ENCODE results near the gene MOAP1.
"Not testable (repeated sequence)": the region's sequence is repeated elsewhere in the genome, so short reads cannot be mapped to it uniquely, and the experiment has no call there.

The MOAP1 gene, protein sequence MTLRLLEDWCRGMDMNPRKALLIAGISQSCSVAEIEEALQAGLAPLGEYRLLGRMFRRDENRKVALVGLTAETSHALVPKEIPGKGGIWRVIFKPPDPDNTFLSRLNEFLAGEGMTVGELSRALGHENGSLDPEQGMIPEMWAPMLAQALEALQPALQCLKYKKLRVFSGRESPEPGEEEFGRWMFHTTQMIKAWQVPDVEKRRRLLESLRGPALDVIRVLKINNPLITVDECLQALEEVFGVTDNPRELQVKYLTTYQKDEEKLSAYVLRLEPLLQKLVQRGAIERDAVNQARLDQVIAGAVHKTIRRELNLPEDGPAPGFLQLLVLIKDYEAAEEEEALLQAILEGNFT

DNA sequence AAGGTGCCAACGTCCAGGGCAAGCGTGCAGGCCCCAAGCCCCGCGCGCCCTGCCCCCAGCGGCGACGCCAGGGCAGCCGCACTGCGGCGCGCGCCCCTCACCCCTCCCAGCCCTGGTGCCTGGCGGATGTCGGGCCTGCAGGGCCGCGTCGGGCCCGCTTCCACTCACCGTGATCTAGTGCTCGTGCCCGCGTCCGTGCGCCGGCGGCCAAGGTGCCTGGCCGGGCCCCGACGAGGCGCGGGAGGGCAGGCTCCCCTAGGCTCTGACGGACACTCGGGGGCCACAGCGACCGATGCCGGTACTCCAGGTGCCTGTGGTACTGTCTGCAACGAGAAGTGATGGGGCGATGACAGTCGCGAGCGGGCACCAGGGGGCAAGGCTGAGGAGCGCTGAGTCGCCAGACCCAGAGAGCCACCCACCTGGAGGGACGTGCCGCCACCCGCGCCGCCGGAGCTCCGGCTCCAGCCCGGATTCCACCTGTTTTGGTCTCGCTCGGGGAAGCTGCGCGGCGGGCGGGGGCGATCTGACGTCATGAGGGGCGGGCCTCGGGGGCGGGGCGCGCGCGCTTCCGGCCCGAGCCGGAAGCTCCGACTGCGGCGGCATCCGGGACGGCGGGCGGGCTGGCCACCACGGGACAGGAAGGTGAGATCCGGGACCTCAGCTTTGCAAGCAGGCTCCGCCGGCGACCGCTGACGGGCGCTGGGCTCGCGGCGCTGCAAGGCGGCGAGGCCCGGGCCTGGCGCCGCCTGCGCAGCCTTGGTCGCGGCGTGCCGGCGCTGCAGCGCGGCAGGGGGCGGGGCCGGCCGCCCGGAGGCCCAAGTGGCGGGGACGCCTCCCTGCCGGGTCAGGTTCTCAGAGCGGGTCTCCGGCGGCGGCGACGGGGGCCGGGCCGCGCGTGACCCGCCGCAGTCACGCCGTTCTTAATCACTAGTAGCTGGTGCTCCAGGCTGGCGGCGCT, at the start of gene MOAP1, which contains the start of gene LYSET:
Gene MOAP1, minus strand, starts transcription at position 507 of the 958 bp plus-strand sequence. CDS start 655 bp downstream, outside the sequence.
Gene LYSET, plus strand, starts transcription at position 927 of the 958 bp plus-strand sequence. CDS start 89 bp downstream, outside the sequence.
- peak within 1 kb of the TSS; percentile 90 for H3K27ac Mint-ChIP-seq
- peaks cover 26% of the 10 kb centered on the region for H3K4me1 Mint-ChIP-seq (ENCODE audit: low read depth)
- no peaks in the 10 kb centered on the region for H3K9me3 Mint-ChIP-seq
- intact Hi-C loops (cut with micrococcal nuclease): loop anchor here (1.0 kb wide), 1 partner anchor 23 kb away; the partner anchor contains the start of genes GON7 and UBR7
- H3K27me3 Mint-ChIP-seq: no peaks in the 10 kb centered on the region
- H3K36me3 Mint-ChIP-seq (ENCODE audit: low read depth): peaks cover 51% of the 10 kb centered on the region
- H3K4me3 Mint-ChIP-seq: peak within 1 kb of the TSS; percentile 86

DNA sequence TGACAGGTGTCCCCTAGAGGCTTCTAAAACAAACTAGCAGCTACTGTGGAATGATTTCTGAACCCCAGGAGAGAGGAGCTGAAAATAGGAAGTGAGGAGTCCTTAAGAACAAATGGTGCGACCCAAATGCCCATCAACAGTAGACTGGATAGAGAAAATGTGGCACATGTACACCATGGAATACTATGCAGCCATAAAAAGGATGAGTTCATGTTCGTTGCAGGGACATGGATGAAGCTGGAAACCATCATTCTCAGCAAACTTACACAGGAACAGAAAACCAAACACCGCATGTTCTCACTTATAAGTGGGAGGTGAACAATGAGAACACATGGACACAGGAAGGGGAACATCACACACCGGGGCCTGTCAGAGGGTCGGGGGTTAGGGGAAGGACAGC, 48.4 kb upstream of the MOAP1 start:
- Mint-ChIP-seq H3K36me3 (ENCODE audit: low read depth) (peaks cover 16% of the 10 kb centered on the region), H3K27me3 (peaks cover 44% of the 10 kb centered on the region), H3K4me1 (ENCODE audit: low read depth) (peaks cover 10% of the 10 kb centered on the region)
- not testable (repeated sequence) for H3K4me3 Mint-ChIP-seq, H3K27ac Mint-ChIP-seq, H3K9me3 Mint-ChIP-seq
- intact Hi-C loops (cut with micrococcal nuclease): loop anchor here (5.0 kb wide), 1 partner anchor 309 kb away; no protein-coding TSS in a partner anchor

DNA sequence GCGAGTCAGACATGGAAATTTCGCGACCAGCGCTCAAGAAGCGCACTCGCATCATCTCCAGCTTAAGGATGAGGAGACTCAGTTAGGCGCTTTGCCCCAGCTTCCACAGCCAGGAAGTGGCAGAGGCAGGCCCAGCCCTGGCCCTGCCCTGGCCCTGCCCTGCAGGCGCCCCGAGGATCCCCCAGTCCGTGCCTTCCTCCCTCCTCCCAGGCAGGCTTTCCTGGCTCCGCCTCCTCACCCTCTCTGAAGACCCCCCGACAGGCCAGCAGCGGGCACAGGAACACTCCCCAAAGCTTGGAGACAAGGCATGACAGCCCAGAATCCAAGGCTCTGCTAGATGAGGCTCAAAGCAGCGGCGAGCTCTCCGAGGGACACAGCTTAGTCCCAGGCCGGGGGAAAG, 47.5 kb upstream of the MOAP1 start:
- peaks cover 44% of the 10 kb centered on the region for H3K27me3 Mint-ChIP-seq
- H3K4me1 Mint-ChIP-seq (ENCODE audit: low read depth): peaks cover 10% of the 10 kb centered on the region
- no peak overlapping the region for H3K4me3 Mint-ChIP-seq
- H3K9me3 Mint-ChIP-seq: no peaks in the 10 kb centered on the region
- no peak overlapping the region for H3K27ac Mint-ChIP-seq
- intact Hi-C loops (cut with micrococcal nuclease): loop anchor here (5.0 kb wide), 1 partner anchor 310 kb away; no protein-coding TSS in a partner anchor
- H3K36me3 Mint-ChIP-seq (ENCODE audit: low read depth): peaks cover 24% of the 10 kb centered on the region

DNA sequence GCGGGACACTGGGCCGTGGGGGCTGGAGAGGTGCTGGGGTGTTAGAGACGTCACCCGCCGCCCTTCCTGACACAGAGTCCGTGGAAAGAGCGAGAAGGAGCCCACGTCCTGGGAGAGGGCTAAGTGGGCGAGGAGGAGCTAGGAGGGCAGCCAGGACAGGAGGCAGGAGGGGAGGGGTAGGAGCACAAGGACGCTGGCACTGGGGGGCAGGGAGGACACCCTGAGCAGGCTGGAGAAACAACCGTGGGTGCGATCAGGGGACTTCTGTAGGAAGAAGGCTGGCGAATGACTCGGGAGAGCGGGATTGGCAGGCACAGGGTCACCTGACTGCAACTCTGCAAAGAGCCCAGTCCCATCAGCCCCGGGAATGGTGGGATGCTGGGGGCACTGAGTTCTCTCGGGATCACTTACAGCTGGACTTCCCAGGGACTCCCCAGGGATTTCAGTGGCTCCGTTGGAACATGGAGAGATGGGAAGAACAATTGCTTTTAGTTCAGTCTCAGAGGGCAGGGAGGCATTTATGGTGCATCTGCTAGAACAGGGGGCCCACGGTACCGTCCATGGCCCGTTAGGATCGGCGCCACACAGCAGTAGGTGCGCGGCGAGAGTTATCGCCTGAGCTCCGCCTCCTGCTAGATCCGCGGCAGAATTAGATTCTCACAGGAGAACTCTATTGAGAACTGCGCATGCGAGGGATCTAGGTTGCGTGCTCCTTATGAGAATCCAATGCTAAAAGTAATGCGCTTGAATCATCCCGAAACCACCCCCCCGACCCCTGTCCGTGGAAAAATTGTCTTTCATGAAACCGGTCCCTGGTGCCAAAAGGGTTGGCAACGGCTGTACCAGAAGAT, 46.7 kb upstream of the MOAP1 start:
- Mint-ChIP-seq H3K4me3 (peak overlapping the region; percentile 50), H3K4me1 (ENCODE audit: low read depth) (peaks cover 10% of the 10 kb centered on the region), H3K9me3 (no peaks in the 10 kb centered on the region), H3K36me3 (ENCODE audit: low read depth) (peaks cover 32% of the 10 kb centered on the region), H3K27me3 (peaks cover 44% of the 10 kb centered on the region), H3K27ac (no peak overlapping the region)
- intact Hi-C loops (cut with micrococcal nuclease): loop anchor here (5.0 kb wide), 1 partner anchor 311 kb away; no protein-coding TSS in a partner anchor

DNA sequence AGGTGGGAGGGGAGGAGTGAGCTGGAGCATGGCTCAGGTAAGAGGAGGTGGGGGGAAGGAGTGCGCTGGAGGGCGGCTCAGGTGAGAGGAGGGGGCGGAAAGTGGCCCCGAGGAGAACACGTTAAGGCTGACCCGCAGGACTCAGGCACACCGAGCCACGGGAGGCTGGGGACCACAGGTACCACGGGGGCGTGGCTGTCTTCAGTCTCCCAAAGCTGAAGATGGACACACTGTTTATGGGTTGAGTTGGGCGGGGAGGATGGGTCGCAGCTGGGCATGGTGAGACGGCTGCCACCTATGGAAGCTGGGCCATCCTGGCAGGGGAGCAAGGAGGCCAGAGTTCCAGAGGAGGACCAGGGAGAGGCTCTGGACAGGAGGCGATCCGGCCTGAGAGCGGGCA, 45.8 kb upstream of the MOAP1 start:
- Mint-ChIP-seq H3K9me3 (no peaks in the 10 kb centered on the region), H3K4me3 (no peak overlapping the region), H3K27me3 (peaks cover 44% of the 10 kb centered on the region), H3K36me3 (ENCODE audit: low read depth) (peaks cover 39% of the 10 kb centered on the region), H3K27ac (no peak overlapping the region), H3K4me1 (ENCODE audit: low read depth) (peaks cover 10% of the 10 kb centered on the region)
- intact Hi-C loops (cut with micrococcal nuclease): loop anchor here (5.0 kb wide), 1 partner anchor 312 kb away; no protein-coding TSS in a partner anchor

DNA sequence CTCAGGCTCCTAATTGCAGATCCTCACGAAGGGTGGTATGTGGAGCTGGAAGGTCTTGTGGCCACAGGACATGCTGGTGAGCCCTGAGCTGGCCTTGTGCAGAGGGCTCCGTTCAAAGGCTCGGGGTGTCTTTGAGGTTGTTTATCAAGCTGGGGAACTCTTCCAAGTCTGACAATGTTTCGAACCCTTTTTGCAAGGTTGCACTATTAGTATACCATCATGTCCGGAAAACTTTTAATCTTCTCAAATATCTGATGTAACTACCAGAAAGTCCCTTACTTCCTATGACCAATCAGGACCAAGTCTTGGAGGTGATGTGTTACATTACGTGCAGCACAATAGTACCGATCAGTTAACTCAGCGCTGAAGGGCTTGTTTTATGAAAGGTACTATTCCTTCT, 43.9 kb upstream of the MOAP1 start:
- no peak overlapping the region for H3K27ac Mint-ChIP-seq
- peaks cover 10% of the 10 kb centered on the region for H3K4me1 Mint-ChIP-seq (ENCODE audit: low read depth)
- intact Hi-C loops (cut with micrococcal nuclease): no loop called here
- no peak overlapping the region for H3K4me3 Mint-ChIP-seq
- peaks cover 55% of the 10 kb centered on the region for H3K36me3 Mint-ChIP-seq (ENCODE audit: low read depth)
- H3K9me3 Mint-ChIP-seq: no peaks in the 10 kb centered on the region
- peaks cover 31% of the 10 kb centered on the region for H3K27me3 Mint-ChIP-seq

DNA sequence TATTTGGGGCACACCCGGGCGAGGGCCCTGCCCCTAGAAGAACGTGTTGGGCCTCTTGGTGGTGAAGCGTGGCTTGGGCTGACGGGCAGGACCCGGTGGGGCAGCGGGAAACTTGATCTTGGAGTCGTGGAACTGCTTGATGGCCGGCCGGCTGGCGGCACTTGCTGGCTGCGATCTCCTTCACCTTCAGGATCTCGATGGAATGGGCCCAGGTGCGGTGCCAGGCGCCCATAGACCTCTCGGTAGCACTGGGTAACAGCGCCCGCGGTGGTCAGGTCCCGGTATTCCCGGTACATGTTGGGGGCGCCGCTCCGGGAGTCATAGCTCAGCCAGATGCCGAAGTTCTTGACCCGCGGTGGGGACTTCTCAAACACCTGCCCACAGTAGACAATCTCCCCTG, 38.9 kb upstream of the MOAP1 start:
- Mint-ChIP-seq H3K36me3 (ENCODE audit: low read depth) (peaks cover 92% of the 10 kb centered on the region), H3K4me3 (no peak overlapping the region), H3K27ac (no peak overlapping the region), H3K4me1 (ENCODE audit: low read depth) (no peaks in the 10 kb centered on the region), H3K27me3 (no peaks in the 10 kb centered on the region), H3K9me3 (no peaks in the 10 kb centered on the region)
- intact Hi-C loops (cut with micrococcal nuclease): no loop called here

DNA sequence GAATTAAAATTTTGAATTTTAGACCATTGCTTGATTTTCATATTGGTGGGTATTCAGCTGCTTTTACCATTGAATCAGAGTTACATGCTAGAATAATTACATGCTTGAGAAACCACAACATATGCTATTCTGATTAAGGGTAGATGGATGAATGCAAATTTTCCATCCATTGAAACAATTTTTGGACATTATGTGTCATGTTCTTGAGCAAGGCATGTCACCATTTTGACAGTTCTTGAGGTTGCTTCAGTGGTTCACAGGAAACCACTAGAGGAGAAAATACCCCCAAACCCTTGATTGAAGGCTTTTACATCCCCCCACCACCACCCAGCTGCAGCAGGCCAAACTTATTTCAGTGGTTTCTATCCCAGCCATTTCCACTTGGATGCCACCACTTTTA, 35.8 kb upstream of the MOAP1 start:
- Mint-ChIP-seq H3K9me3 (no peaks in the 10 kb centered on the region), H3K4me1 (ENCODE audit: low read depth) (no peaks in the 10 kb centered on the region), H3K36me3 (ENCODE audit: low read depth) (peaks cover 96% of the 10 kb centered on the region), H3K27me3 (no peaks in the 10 kb centered on the region), H3K4me3 (no peak overlapping the region), H3K27ac (no peak overlapping the region)
- intact Hi-C loops (cut with micrococcal nuclease): no loop called here

DNA sequence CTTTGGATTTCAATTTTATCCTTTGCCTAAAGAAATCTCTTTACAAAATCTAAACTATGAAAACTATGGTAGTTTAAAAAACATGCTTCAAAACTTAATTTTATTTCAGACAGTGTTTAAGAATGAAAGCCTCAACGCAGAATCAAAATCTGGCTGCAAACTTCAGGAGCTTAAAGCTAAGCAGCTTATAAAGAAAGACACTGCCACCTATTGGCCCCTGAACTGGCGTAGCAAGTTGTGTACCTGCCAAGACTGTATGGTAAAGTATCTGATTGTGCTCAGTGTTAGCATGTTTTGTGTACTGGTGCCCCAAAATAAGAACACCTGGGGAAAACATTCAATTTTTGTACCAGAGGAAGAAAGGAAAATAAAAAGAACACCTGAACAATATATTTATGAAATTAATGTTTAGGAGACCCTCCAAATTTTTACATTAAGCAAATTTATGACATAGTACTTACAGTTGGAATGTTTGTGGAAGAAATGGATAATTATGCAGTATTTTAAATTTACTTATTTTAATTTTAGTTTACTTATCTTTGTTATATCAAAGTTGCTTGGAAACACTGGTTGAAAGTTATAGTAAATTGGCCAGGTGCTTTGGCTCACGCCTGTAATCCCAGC, 34.5 kb upstream of the MOAP1 start:
- H3K27ac Mint-ChIP-seq: no peak overlapping the region
- no peak overlapping the region for H3K4me3 Mint-ChIP-seq
- H3K9me3 Mint-ChIP-seq: no peaks in the 10 kb centered on the region
- peaks cover 92% of the 10 kb centered on the region for H3K36me3 Mint-ChIP-seq (ENCODE audit: low read depth)
- no peaks in the 10 kb centered on the region for H3K27me3 Mint-ChIP-seq
- intact Hi-C loops (cut with micrococcal nuclease): no loop called here
- no peaks in the 10 kb centered on the region for H3K4me1 Mint-ChIP-seq (ENCODE audit: low read depth)

DNA sequence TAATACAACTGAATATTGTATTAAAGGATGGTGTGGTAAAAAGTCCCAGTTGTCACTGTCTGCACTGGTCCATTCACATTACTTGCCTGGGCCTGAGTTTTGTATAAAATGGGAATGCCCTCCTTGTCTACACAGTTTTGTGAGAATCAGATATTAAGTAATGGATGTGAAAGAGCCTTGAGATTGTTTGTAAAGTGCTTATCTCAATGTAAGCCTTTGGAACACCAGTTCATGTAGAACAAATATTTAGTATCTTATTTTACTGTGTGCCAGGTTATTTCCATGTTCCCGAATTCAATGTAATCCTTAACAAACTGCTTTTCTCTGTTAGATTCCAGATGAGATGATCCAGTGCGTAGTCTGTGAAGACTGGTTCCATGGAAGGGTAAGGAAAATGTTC, 29.9 kb upstream of the MOAP1 start:
- Mint-ChIP-seq H3K9me3 (no peaks in the 10 kb centered on the region), H3K4me3 (no peak overlapping the region), H3K4me1 (ENCODE audit: low read depth) (no peaks in the 10 kb centered on the region), H3K27me3 (no peaks in the 10 kb centered on the region), H3K27ac (no peak overlapping the region), H3K36me3 (ENCODE audit: low read depth) (peaks cover 81% of the 10 kb centered on the region)
- intact Hi-C loops (cut with micrococcal nuclease): no loop called here

DNA sequence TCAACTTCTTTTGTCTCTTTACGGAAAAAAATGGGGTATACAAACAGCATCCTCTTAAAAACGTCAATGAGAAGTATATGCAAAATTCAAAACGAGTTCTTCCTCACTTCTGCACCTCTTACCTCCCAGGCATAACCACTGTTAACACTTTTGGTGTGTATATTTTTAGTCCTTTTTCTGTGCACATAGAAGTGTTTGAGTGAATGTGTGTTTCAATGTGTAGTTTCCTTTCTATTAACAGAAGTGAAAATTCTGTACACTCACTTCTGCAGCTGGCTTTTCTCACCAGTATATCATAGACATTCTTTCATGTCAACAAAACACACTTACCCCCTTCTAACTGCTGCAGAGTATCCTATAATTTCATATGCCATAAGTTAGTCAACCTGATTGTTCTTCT, 27.7 kb upstream of the MOAP1 start:
- H3K4me3 Mint-ChIP-seq: no peak overlapping the region
- H3K4me1 Mint-ChIP-seq (ENCODE audit: low read depth): peaks cover 18% of the 10 kb centered on the region
- intact Hi-C loops (cut with micrococcal nuclease): no loop called here
- no peak overlapping the region for H3K27ac Mint-ChIP-seq
- no peaks in the 10 kb centered on the region for H3K27me3 Mint-ChIP-seq
- no peaks in the 10 kb centered on the region for H3K9me3 Mint-ChIP-seq
- peaks cover 63% of the 10 kb centered on the region for H3K36me3 Mint-ChIP-seq (ENCODE audit: low read depth)

DNA sequence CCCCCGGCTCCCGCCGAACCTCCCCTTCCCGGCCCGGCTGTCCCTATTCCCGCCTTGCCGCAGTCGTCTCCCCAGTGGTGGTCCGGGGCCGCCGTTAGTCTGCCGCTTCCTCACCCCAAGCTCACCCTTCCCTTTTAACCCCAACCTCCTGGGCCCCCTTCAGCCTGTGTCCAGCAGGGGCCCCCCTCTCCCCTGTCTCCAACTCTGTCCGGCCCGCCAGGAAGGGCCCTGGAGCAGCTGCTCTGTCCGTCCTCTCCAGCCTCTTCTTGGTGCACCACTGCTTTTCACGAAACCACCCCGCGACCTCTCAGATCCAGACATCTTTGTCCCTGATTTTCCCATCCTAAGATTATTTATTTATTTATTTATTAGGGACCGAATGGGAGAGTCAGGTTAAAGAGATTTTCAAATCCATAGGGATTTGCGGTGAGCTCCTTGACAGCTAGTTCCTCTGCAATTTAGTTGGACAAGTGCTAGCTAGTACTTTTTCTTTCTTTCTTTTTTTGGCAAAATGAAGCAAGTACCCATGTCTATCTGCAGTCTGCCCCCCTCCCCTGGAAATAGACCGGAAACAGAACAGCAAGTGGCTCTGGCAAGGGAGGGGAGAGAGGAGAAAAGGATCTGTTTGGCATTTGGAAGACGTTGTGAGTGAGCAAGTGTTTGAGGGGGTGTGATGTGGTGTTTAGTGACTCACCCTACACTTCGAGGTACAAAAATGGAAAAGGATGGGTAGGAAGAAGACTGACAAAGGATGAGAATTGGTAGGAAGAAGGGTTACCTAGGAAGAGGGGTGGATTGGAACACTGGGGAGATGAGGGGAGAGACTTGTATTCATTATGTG, 23.0 kb upstream of the MOAP1 start:
- Mint-ChIP-seq H3K36me3 (ENCODE audit: low read depth) (peaks cover 33% of the 10 kb centered on the region), H3K27me3 (no peaks in the 10 kb centered on the region), H3K9me3 (no peaks in the 10 kb centered on the region), H3K4me3 (peak overlapping the region; percentile 99), H3K27ac (peak overlapping the region; percentile 90), H3K4me1 (ENCODE audit: low read depth) (peaks cover 49% of the 10 kb centered on the region)
- intact Hi-C loops (cut with micrococcal nuclease): loop anchor here (1.0 to 5.0 kb wide), 3 partner anchors 22 to 325 kb away; partner anchors contain the start of genes BTBD7 and LYSET

Measured in dendritic cell treated with granulocyte-macrophage colony-stimulating factor and Interleukin-4, amounts not matched to agents 40 ng/mL and 50 ng/mL, for 4 days (primary cell).